Endothelial cell of umbilical vein (primary cell): ENCODE data around the gene NHP2. TPM values are rescaled to one million over a fixed set of nuclear protein-coding genes. Genes with fewer than 3 reads are reported as not detected.
A peak's percentile ranks its signal among the peaks of the same experiment; 100 is the strongest.

ENCODE experiments used
- BruUV-seq: library from RNA; stranded (reverse); fragments of 400-500 nt; replicated peaks from 2 replicates; lab custom pipeline; 2021; lab: Mats Ljungman, UMichigan
- CTCF ChIA-PET: fragments of 300-600, 350-600 bp; sonication (Branson Sonifier 250); formaldehyde crosslinking; loops from one replicate; lab custom pipeline; 2021; ENCODE audit warnings: antibody characterized with exemption, inconsistent platforms; lab: Charles Lee
- POLR2A ChIA-PET: fragments of 300-600, 350-600 bp; sonication (Branson Sonifier 250); formaldehyde crosslinking; loops from one replicate; lab custom pipeline; 2021; ENCODE audit warnings: antibody characterized with exemption, inconsistent platforms; lab: Charles Lee
- DNase-seq: peaks from one replicate; pipeline ENCODE4 v3.0.0-alpha.2; 2011; ENCODE audit warnings: low read depth, low spot score
- FAIRE-seq: peaks from 2 replicates; lab custom pipeline; 2011; peaks lifted over from hg19 to GRCh38; lab: Jason Lieb, UNC
- H2AFZ ChIP-seq: 2 replicates; pipeline ENCODE4 v1.6.0; 2012; ENCODE audit warnings: low read depth, low read length, control low read depth, inconsistent platforms
- H3K27ac ChIP-seq: 2 replicates; pipeline ENCODE4 v1.5.1; 2011; ENCODE audit warnings: low read depth, mild to moderate bottlenecking, control low read depth, low read length, moderate library complexity; ENCODE audit not compliant: insufficient read depth
- H3K27me3 ChIP-seq, 2 experiments: 2 replicates each; pipeline versions ENCODE4 v1.6.0 to v1.6.1; 2011; ENCODE audit warnings: low read length in 2 of 2, mixed read lengths in 1 of 2; ENCODE audit not compliant: control insufficient read depth in 2 of 2, insufficient read depth in 2 of 2
- H3K36me3 ChIP-seq, 2 experiments: 2 replicates in 1 of 2; 3 replicates in 1 of 2; pipeline ENCODE4 v1.5.1; 2011; ENCODE audit warnings: low read length in 2 of 2, mild to moderate bottlenecking in 1 of 2, moderate library complexity in 1 of 2; ENCODE audit not compliant: control insufficient read depth in 2 of 2, insufficient read depth in 2 of 2; ENCODE audit errors: extremely low read depth in 1 of 2
- H3K4me1 ChIP-seq: 3 replicates; pipeline ENCODE4 v1.5.1; 2011; ENCODE audit warnings: mild to moderate bottlenecking, low read length; ENCODE audit not compliant: control insufficient read depth, insufficient read depth; ENCODE audit errors: extremely low read depth
- H3K4me2 ChIP-seq: 2 replicates; pipeline ENCODE4 v1.6.1; 2011; ENCODE audit warnings: low read length, control low read depth, mixed read lengths; ENCODE audit not compliant: insufficient read depth
- H3K4me3 ChIP-seq, 3 experiments: fragments of 200-600 bp in 1 of 3; sonication (generic), shearing (Covaris generic) in 1 of 3; replicated peaks in 1 of 3; 2 replicates each; pipeline ENCODE4 v1.5.1; 2011 to 2016; ENCODE audit warnings: control low read depth in 3 of 3, low read length in 3 of 3, mild to moderate bottlenecking in 2 of 3, inconsistent platforms in 1 of 3, low read depth in 1 of 3, moderate library complexity in 1 of 3; ENCODE audit not compliant: insufficient read depth in 1 of 3
- H3K79me2 ChIP-seq: 2 replicates; pipeline ENCODE4 v1.6.0; 2012; ENCODE audit warnings: low read length, inconsistent platforms; ENCODE audit not compliant: control insufficient read depth, insufficient read depth
- H3K9ac ChIP-seq: replicated peaks from 2 replicates; pipeline ENCODE3; 2011; ENCODE audit warnings: low read length, control low read depth; ENCODE audit not compliant: insufficient read depth; ENCODE audit errors: extremely low read depth
- H3K9me1 ChIP-seq: replicated peaks from 3 replicates; pipeline ENCODE4 v1.6.0; 2011; ENCODE audit warnings: mild to moderate bottlenecking, low read length; ENCODE audit not compliant: control insufficient read depth, insufficient read depth; ENCODE audit errors: extremely low read depth
- H3K9me3 ChIP-seq: replicated peaks from 2 replicates; pipeline ENCODE4 v1.5.1; 2012; ENCODE audit warnings: low read length, inconsistent platforms; ENCODE audit not compliant: control insufficient read depth, insufficient read depth
- H4K20me1 ChIP-seq: replicated peaks from 2 replicates; pipeline ENCODE3; 2011; ENCODE audit warnings: mild to moderate bottlenecking, low read length; ENCODE audit not compliant: control insufficient read depth, insufficient read depth; ENCODE audit errors: extremely low read depth
- CTCF ChIP-seq, 2 donors: IDR thresholded peaks; 1 replicate in 1 of 2; 2 replicates in 1 of 2; pipeline ENCODE4 v1.5.1; 2011; ENCODE audit warnings: low read length in 2 of 2, mild to moderate bottlenecking in 2 of 2, moderate library complexity in 2 of 2, control low read depth in 1 of 2, inconsistent platforms in 1 of 2, low read depth in 1 of 2; ENCODE audit not compliant: insufficient read depth in 1 of 2; ENCODE audit errors: extremely low read depth in 1 of 2
- EZH2 ChIP-seq: IDR thresholded peaks from 2 replicates; pipeline ENCODE4 v1.6.1; 2012; ENCODE audit warnings: borderline replicate concordance, low read depth, mild to moderate bottlenecking, moderate library complexity, low read length, inconsistent platforms; ENCODE audit not compliant: severe bottlenecking
- FOS ChIP-seq: IDR thresholded peaks from 2 replicates; pipeline ENCODE4 v1.6.1; 2011; ENCODE audit warnings: mild to moderate bottlenecking, low read length, moderate library complexity, borderline replicate concordance; ENCODE audit not compliant: insufficient read depth
- GATA2 ChIP-seq: IDR thresholded peaks from 2 replicates; pipeline ENCODE4 v1.7.0; 2011; ENCODE audit warnings: low read depth, mild to moderate bottlenecking, moderate library complexity, mixed read lengths, low read length; ENCODE audit not compliant: insufficient read length, insufficient read depth
- MYC ChIP-seq: IDR thresholded peaks from one replicate; pipeline ENCODE4 v1.6.1; 2011; ENCODE audit warnings: mild to moderate bottlenecking, low read depth, low read length
- POLR2A ChIP-seq: IDR thresholded peaks from 2 replicates; pipeline ENCODE4 v1.6.1; 2012; ENCODE audit warnings: low read depth, mild to moderate bottlenecking, control low read depth, low read length
- POLR2AphosphoS5 ChIP-seq: IDR thresholded peaks from 2 replicates; pipeline ENCODE4 v1.6.1; 2012; ENCODE audit warnings: low read depth, mild to moderate bottlenecking, control low read depth, low read length, moderate library complexity; ENCODE audit not compliant: insufficient read depth
- dilution Hi-C: fragments of 300-500 bp; cut with MboI; formaldehyde crosslinking; loops from one replicate; pipeline ENCODE4 v1.15.0; 2019; ENCODE audit warnings: low sequenced_read_pairs; ENCODE audit not compliant: extremely low pct_ligation_motif_present
- intact Hi-C: fragments of 100-400 bp; cut with micrococcal nuclease; formaldehyde crosslinking; loops from one replicate; pipeline ENCODE4 v1.10.0; 2022
- polyA plus RNA-seq, 4 experiments: library from polyadenylated mRNA; depleted of rRNA in 3 of 4; stranded (reverse) in 3 of 4; unstranded in 1 of 4; fragments of >200 nt; gene quantifications; 2 replicates each; pipeline versions ENCODE4 v1.2.1 to v1.2.3, GENCODE V29; 2011 to 2012; ENCODE audit warnings: missing spikeins in 1 of 4
- total RNA-seq: library from RNA; stranded (reverse); gene quantifications from 2 replicates; pipeline ENCODE4 v1.2.3, GENCODE V29; 2021

NHP2 gene
- total and polyA plus RNA-seq, 2 donors (not counting 3 experiments of a cell fraction or from before 2014, with no cell fraction given) = 205 to 220 TPM

- intact Hi-C loops = loop anchor here (2.0 kb wide), 1 partner anchor 39 kb away; the partner anchor contains the start of gene HNRNPAB
Observed at GRCh38 chr5:178165581-178165980, 11.9 kb upstream of the NHP2 start.

GRCh38 chr5:178163772-178164735 is 10.4 kb upstream of the NHP2 start:
- no peaks in the 10 kb centered on the region for H3K4me1 ChIP-seq
- dilution Hi-C loops = no loop called here
- no peak overlapping the region for H3K4me2 ChIP-seq
- CTCF ChIA-PET = interaction anchor here (0.7 to 3.3 kb wide), 3 partner anchors 10 to 92 kb away, joined by 3 to 104 read pairs (median 6); partner anchors contain the start of gene NHP2
- no peaks in the 10 kb centered on the region for H3K36me3 ChIP-seq
- TF ChIP-seq POLR2A = no peak
- TF ChIP-seq CTCF (IDR thresholded peaks at IDR 0.05; ENCODE audit: extremely low read depth in 1 of 2, insufficient read depth in 1 of 2, low read depth in 1 of 2, low read length in 2 of 2) = peak; percentile 95 to 99
- FAIRE-seq (peak; percentile 94), DNase-seq (peak; percentile 78)
- H3K79me2 ChIP-seq = no peaks in the 10 kb centered on the region
- H3K9ac ChIP-seq = no peak overlapping the region
- H3K27ac ChIP-seq = no peak overlapping the region
- BruUV-seq = no TSS peak
- peak overlapping the region; percentile 73 for H2AFZ ChIP-seq
- intact Hi-C loops = loop anchor here (1.0 to 2.0 kb wide), 4 partner anchors 18 to 557 kb away; partner anchors contain the start of gene HNRNPAB
- H3K9me1 ChIP-seq = no peaks in the 10 kb centered on the region
- H3K4me3 ChIP-seq = no peak overlapping the region
- no peaks in the 10 kb centered on the region for H3K9me3 ChIP-seq
- POLR2A ChIA-PET = interaction anchor here (1.4 kb wide), 1 partner anchor 10 kb away, joined by 3 read pairs; the partner anchor contains the start of gene NHP2
- H3K27me3 ChIP-seq = peaks cover 4% of the 10 kb centered on the region in 2 experiments
- no peaks in the 10 kb centered on the region for H4K20me1 ChIP-seq

More at GRCh38 chr5:178165581-178165980, 11.9 kb upstream of the NHP2 start:
- Histone ChIP-seq H4K20me1 (no peaks in the 10 kb centered on the region), H2AFZ (peak overlapping the region; percentile 44), H3K9ac (no peak overlapping the region), H3K9me1 (no peaks in the 10 kb centered on the region), H3K36me3 (no peaks in the 10 kb centered on the region), H3K4me1 (no peaks in the 10 kb centered on the region), H3K4me3 (no peak overlapping the region), H3K4me2 (no peak overlapping the region), H3K9me3 (no peaks in the 10 kb centered on the region), H3K79me2 (no peaks in the 10 kb centered on the region), H3K27me3 (peaks cover 4 to 7% of the 10 kb centered on the region in 2 experiments), H3K27ac (no peak overlapping the region)
- BruUV-seq = no TSS peak
- DNase-seq = no peak
- no peak for FAIRE-seq
- POLR2A ChIA-PET = no interaction called here
- TF ChIP-seq GATA2 = no peak
- TF ChIP-seq MYC = no peak
- no peak for TF ChIP-seq POLR2AphosphoS5
- TF ChIP-seq POLR2A = no peak
- TF ChIP-seq FOS = no peak
- TF ChIP-seq EZH2 = no peak
- dilution Hi-C loops = no loop called here
- CTCF ChIA-PET = interaction anchor here (5.1 kb wide), 1 partner anchor 89 kb away, joined by 58 read pairs; no protein-coding TSS in a partner anchor
